GM12878 (cell line): ENCODE measurements around the gene LYL1. TPM values are rescaled to one million over a fixed set of nuclear protein-coding genes. Genes with fewer than 3 reads are reported as not detected.

Experiments used
- ATAC-seq: fragments of 200-7000 bp; cut with Tn5 transposase; 3 replicates; pipeline ENCODE4 v1.9.1; 2020; ENCODE audit warnings: mild to moderate bottlenecking, moderate library complexity
- BruUV-seq: library from RNA; stranded (reverse); fragments of 400-500 nt; replicated peaks from 2 replicates; lab custom pipeline; 2021; lab: Mats Ljungman, UMichigan
- CTCF ChIA-PET: fragments of 300-600 bp; sonication (Branson Sonifier 250); formaldehyde crosslinking; extraction: SDS; loops from one replicate; lab custom pipeline; 2021; ENCODE audit warnings: inconsistent platforms; lab: Yijun Ruan, JAX
- POLR2A ChIA-PET: fragments of 350-600 bp; formaldehyde crosslinking; extraction: SDS; loops from one replicate; lab custom pipeline; 2021; ENCODE audit warnings: inconsistent platforms; lab: Charles Lee
- RAD21 ChIA-PET: fragments of 300-600 bp; sonication (Branson Sonifier 250); formaldehyde crosslinking; loops from one replicate; lab custom pipeline; 2023; ENCODE audit warnings: antibody characterized with exemption; ENCODE audit not compliant: unreplicated experiment; lab: Charles Lee
- SMC1A ChIA-PET: fragments of 300-600 bp; sonication (Branson Sonifier 250); formaldehyde crosslinking; loops from one replicate; lab custom pipeline; 2023; ENCODE audit not compliant: unreplicated experiment, uncharacterized antibody; lab: Charles Lee
- DNase-seq: peaks from one replicate; pipeline ENCODE4 v3.0.0-alpha.2; 2011; ENCODE audit warnings: low read depth, low spot score
- FAIRE-seq: peaks from 3 replicates; lab custom pipeline; 2011; peaks lifted over from hg19 to GRCh38; lab: Jason Lieb, UNC
- H2AFZ ChIP-seq: 2 replicates; pipeline ENCODE4 v1.6.0; 2011; ENCODE audit warnings: low read depth, low read length, control low read depth; ENCODE audit not compliant: control insufficient read depth
- H3K27ac ChIP-seq: 2 replicates; pipeline ENCODE4 v1.5.1; 2011; ENCODE audit warnings: control low read depth; ENCODE audit not compliant: control insufficient read depth, insufficient read depth
- H3K27me3 ChIP-seq, 2 experiments: replicated peaks in 1 of 2; 2 replicates each; pipeline versions ENCODE4 v1.6.0 to v1.6.1; 2011; ENCODE audit warnings: low read length in 1 of 2; ENCODE audit not compliant: control insufficient read depth in 2 of 2, insufficient read depth in 2 of 2
- H3K36me3 ChIP-seq, 2 experiments: 2 replicates each; pipeline ENCODE4 v1.5.1; 2011; ENCODE audit warnings: low read length in 1 of 2; ENCODE audit not compliant: control insufficient read depth in 2 of 2, insufficient read depth in 2 of 2
- H3K4me1 ChIP-seq: 2 replicates; pipeline ENCODE4 v1.6.1; 2011; ENCODE audit warnings: mild to moderate bottlenecking, low read length, moderate library complexity, mixed read lengths; ENCODE audit not compliant: control insufficient read depth, insufficient read depth
- H3K4me2 ChIP-seq: 2 replicates; pipeline ENCODE4 v1.6.0; 2011; ENCODE audit warnings: control low read depth; ENCODE audit not compliant: control insufficient read depth, insufficient read depth
- H3K4me3 ChIP-seq: fragments of 200-600 bp; sonication (generic); 2 replicates; pipeline ENCODE4 v1.5.1; 2016
- H3K79me2 ChIP-seq: 2 replicates; pipeline ENCODE4 v1.6.0; 2011; ENCODE audit warnings: low read length; ENCODE audit not compliant: control insufficient read depth, insufficient read depth
- H3K9ac ChIP-seq: 2 replicates; pipeline ENCODE4 v1.8.0; 2011; ENCODE audit warnings: low read length, control low read depth, mixed read lengths; ENCODE audit not compliant: control insufficient read depth, insufficient read depth
- H3K9me3 ChIP-seq: replicated peaks from 3 replicates; pipeline ENCODE4 v1.5.1; 2011; ENCODE audit warnings: mild to moderate bottlenecking, low read length; ENCODE audit not compliant: control insufficient read depth, insufficient read depth
- H4K20me1 ChIP-seq: 2 replicates; pipeline ENCODE4 v1.6.0; 2011; ENCODE audit not compliant: control insufficient read depth, insufficient read depth
- BACH1 ChIP-seq: fragments of 450-650 bp; IDR thresholded peaks from 2 replicates; pipeline ENCODE4 v1.6.1; 2017; ENCODE audit warnings: mild to moderate bottlenecking, borderline replicate concordance
- GABPA ChIP-seq: IDR thresholded peaks from 2 replicates; pipeline ENCODE4 v1.6.1; 2014; ENCODE audit warnings: antibody characterized with exemption, low read depth, mild to moderate bottlenecking, inconsistent platforms
- LARP7 ChIP-seq: fragments of 450-650 bp; IDR thresholded peaks from 2 replicates; pipeline ENCODE4 v1.6.1; 2017; ENCODE audit warnings: mild to moderate bottlenecking
- MXI1 ChIP-seq: fragments of 150-350 bp; IDR thresholded peaks from 2 replicates; pipeline ENCODE4 v1.6.1; 2011; ENCODE audit warnings: low read depth, mild to moderate bottlenecking, inconsistent platforms, low read length, improper control_type of control experiment
- NRF1 ChIP-seq: conservative IDR thresholded peaks from 2 replicates; pipeline ENCODE4 v1.6.1; 2011; ENCODE audit warnings: mild to moderate bottlenecking, low read depth, low read length, improper control_type of control experiment
- ZBTB40 ChIP-seq: fragments of 450-650 bp; IDR thresholded peaks from 2 replicates; pipeline ENCODE4 v1.6.1; 2016; ENCODE audit warnings: mild to moderate bottlenecking, moderate library complexity, borderline replicate concordance
- ZNF217 ChIP-seq: fragments of 450-650 bp; IDR thresholded peaks from 2 replicates; pipeline ENCODE4 v1.6.1; 2017; ENCODE audit warnings: antibody characterized with exemption, mild to moderate bottlenecking
- WGBS: methylation state at CpG from one replicate; pipeline ENCODE4 v1.1.6; 2016; ENCODE audit warnings: low lambda C conversion rate; ENCODE audit not compliant: insufficient replicate concordance, insufficient coverage; ENCODE audit errors: missing lambda C conversion rate; 5-methylcytosine and 5-hydroxymethylcytosine counted together
- in situ Hi-C: fragments of 300-500 bp; cut with MboI; formaldehyde crosslinking; loops from 9 replicates; pipeline ENCODE4 v1.14.3; 2018; ENCODE audit warnings: mixed read lengths
- intact Hi-C: fragments of 100-400 bp; cut with micrococcal nuclease; formaldehyde crosslinking; loops from one replicate; pipeline ENCODE4 v1.14.2; 2022; ENCODE audit not compliant: unreplicated experiment
- polyA plus RNA-seq, 11 experiments: library from polyadenylated mRNA; depleted of rRNA in 4 of 11; unstranded in 6 of 11; stranded (reverse) in 5 of 11; fragments of >200 nt; fragmentation: Nextera tagmentation in 4 of 11; fragmentation: Illumina TruSeq in 1 of 11; extraction: Ambion mirVana in 4 of 11; extraction: Trizol in 1 of 11; gene quantifications; 1 replicate in 1 of 11; 2 replicates in 10 of 11; pipeline versions ENCODE4 v1.2.1 to v1.2.3, GENCODE V29; 2011 to 2016; ENCODE audit warnings: inconsistent platforms in 2 of 11, missing spikeins in 2 of 11, low read depth in 1 of 11
- total RNA-seq, 4 experiments: library from RNA; depleted of rRNA in 3 of 4; stranded (reverse); fragments of >200 nt in 3 of 4; fragmentation: Illumina TruSeq in 1 of 4; extraction: Trizol in 1 of 4; gene quantifications; 2 replicates each; pipeline versions ENCODE4 v1.2.1 to v1.2.3, GENCODE V29; 2013 to 2021

The LYL1 gene
- total and polyA plus RNA-seq, 10 of the 15 experiments (the other 5 are each of a cell fraction or from before 2014, with no cell fraction given) = 0.10 to 34.8 (median 4.4) TPM

- FAIRE-seq = no peak
- in situ Hi-C loops (no loop called here), intact Hi-C loops (no loop called here)
- POLR2A ChIA-PET = no interaction called here
- TF ChIP-seq NRF1 (no peak), MXI1 (no peak), ZNF217 (no peak), BACH1 (no peak), ZBTB40 (no peak), LARP7 (no peak), GABPA (no peak)
- Histone ChIP-seq H2AFZ (no peak overlapping the region), H3K4me2 (no peak overlapping the region), H3K36me3 (no peaks in the 10 kb centered on the region), H3K4me1 (no peaks in the 10 kb centered on the region), H3K9ac (no peak overlapping the region), H3K9me3 (no peaks in the 10 kb centered on the region), H3K4me3 (no peak overlapping the region), H4K20me1 (no peaks in the 10 kb centered on the region), H3K79me2 (no peaks in the 10 kb centered on the region), H3K27ac (no peak overlapping the region), H3K27me3 (peaks cover 0 to 10% of the 10 kb centered on the region in 2 experiments; a peak in 3 of 4 replicates)
- ATAC-seq = no peak
- SMC1A ChIA-PET = no interaction called here
- RAD21 ChIA-PET = interaction anchor here (1.4 kb wide), 1 partner anchor 79 kb away, joined by 4 read pairs; no protein-coding TSS in a partner anchor
- DNase-seq = no peak
- CTCF ChIA-PET = interaction anchor here (10.9 kb wide), 1 partner anchor 76 kb away, joined by 247 read pairs; no protein-coding TSS in a partner anchor
- WGBS = 27% methylated on average over 16 of the region's 17 CpGs
- no TSS peak for BruUV-seq
Measured at GRCh38 chr19:13056052-13056660, 46.5 kb downstream of the LYL1 start.
